ENCODE results near the gene PRAMEF5.
"Not testable (repeated sequence)": the region's sequence is repeated elsewhere in the genome, so short reads cannot be mapped to it uniquely, and the experiment has no call there.

Gene PRAMEF5

DNA sequence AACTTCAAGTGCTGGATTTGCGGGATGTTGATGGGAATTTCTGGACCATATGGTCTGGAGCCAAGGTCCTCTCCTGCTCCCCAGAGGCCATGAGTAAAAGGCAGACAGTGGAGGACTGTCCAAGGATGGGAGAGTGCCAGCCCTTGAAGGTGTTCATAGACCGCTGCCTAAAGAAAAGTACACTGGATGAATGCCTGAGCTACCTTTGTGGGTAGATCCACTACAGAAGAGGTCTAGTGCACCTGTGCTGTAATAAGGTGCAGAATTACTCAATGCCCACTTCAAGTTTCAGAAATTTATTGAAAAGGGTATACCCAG, 7.5 kb upstream of the PRAMEF5 start:
- H3K27ac ChIP-seq; H3K9ac ChIP-seq; H2AFZ ChIP-seq; H3K79me2 ChIP-seq; H3K4me3 ChIP-seq (ENCODE audit: low read depth, low read length); H3K9me3 ChIP-seq (ENCODE audit: control insufficient read depth, low read length); H3K27me3 ChIP-seq (ENCODE audit: control insufficient read depth, insufficient read depth, low read length); H3K4me2 ChIP-seq (ENCODE audit: low read length); H3K36me3 ChIP-seq (ENCODE audit: control insufficient read depth, insufficient read depth, low read length); H3K4me1 ChIP-seq: not testable (repeated sequence)

- not testable (repeated sequence) for H3K79me2 ChIP-seq; H3K36me3 ChIP-seq (ENCODE audit: control insufficient read depth, insufficient read depth, low read length); H3K4me1 ChIP-seq; H3K27me3 ChIP-seq (ENCODE audit: control insufficient read depth, insufficient read depth, low read length); H3K9me3 ChIP-seq (ENCODE audit: control insufficient read depth, low read length); H3K27ac ChIP-seq; H3K4me2 ChIP-seq (ENCODE audit: low read length); H3K4me3 ChIP-seq (ENCODE audit: low read depth, low read length); H3K9ac ChIP-seq; H2AFZ ChIP-seq
These were observed 6.9 kb upstream of the PRAMEF5 start for GRCh38 chr1:13247122-13247521.

- not testable (repeated sequence) for H2AFZ ChIP-seq; H3K27ac ChIP-seq; H3K4me1 ChIP-seq; H3K27me3 ChIP-seq (ENCODE audit: control insufficient read depth, insufficient read depth, low read length); H3K9me3 ChIP-seq (ENCODE audit: control insufficient read depth, low read length); H3K4me2 ChIP-seq (ENCODE audit: low read length); H3K4me3 ChIP-seq (ENCODE audit: low read depth, low read length); H3K36me3 ChIP-seq (ENCODE audit: control insufficient read depth, insufficient read depth, low read length); H3K9ac ChIP-seq; H3K79me2 ChIP-seq
These were observed 11.1 kb downstream of the PRAMEF5 start for GRCh38 chr1:13265124-13265523.

- H3K4me3 ChIP-seq (ENCODE audit: low read depth, low read length); H3K27me3 ChIP-seq (ENCODE audit: control insufficient read depth, insufficient read depth, low read length); H3K4me2 ChIP-seq (ENCODE audit: low read length); H3K79me2 ChIP-seq; H3K27ac ChIP-seq; H3K36me3 ChIP-seq (ENCODE audit: control insufficient read depth, insufficient read depth, low read length); H2AFZ ChIP-seq; H3K9ac ChIP-seq; H3K4me1 ChIP-seq; H3K9me3 ChIP-seq (ENCODE audit: control insufficient read depth, low read length): not testable (repeated sequence)
These were observed 23.0 kb downstream of the PRAMEF5 start for GRCh38 chr1:13277016-13277415.

GRCh38 chr1:13279617-13280016, 25.6 kb downstream of the PRAMEF5 start:
- H3K27me3 ChIP-seq (ENCODE audit: control insufficient read depth, insufficient read depth, low read length); H3K4me3 ChIP-seq (ENCODE audit: low read depth, low read length); H3K79me2 ChIP-seq; H3K9ac ChIP-seq; H3K4me1 ChIP-seq; H3K4me2 ChIP-seq (ENCODE audit: low read length); H3K36me3 ChIP-seq (ENCODE audit: control insufficient read depth, insufficient read depth, low read length); H3K27ac ChIP-seq; H2AFZ ChIP-seq; H3K9me3 ChIP-seq (ENCODE audit: control insufficient read depth, low read length): not testable (repeated sequence)

- H3K36me3 ChIP-seq (ENCODE audit: control insufficient read depth, insufficient read depth, low read length); H3K79me2 ChIP-seq; H3K4me1 ChIP-seq: not testable (repeated sequence)
These were observed 31.0 kb downstream of the PRAMEF5 start, which contains the start of gene PRAMEF8 for GRCh38 chr1:13285037-13285436. TSS of gene PRAMEF8 (minus strand) at chr1:13285137. CDS start at chr1:13284091, 1,046 bp downstream.

DNA sequence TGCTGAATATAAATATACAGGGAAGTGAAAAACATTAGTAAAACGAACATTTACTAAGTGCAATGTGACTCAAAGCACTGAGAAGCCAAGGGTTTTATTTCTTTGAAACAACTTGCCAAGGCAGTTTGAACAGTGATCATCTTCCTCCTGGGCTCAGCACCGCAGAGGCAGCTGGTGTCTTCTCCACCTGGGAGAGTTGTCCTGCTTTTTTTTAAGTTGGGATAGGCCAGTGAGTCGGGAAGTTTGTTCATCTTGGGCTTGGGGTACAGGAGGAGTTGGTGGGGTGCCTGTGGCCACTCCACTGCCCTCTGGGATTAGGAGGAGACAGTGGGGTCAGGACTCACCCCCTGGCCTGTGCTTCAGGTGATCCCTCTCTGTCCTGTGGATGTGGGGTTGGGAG, 35.0 kb downstream of the PRAMEF5 start:
- not testable (repeated sequence) for H3K9me3 ChIP-seq (ENCODE audit: control insufficient read depth, low read length); H3K79me2 ChIP-seq; H3K4me3 ChIP-seq (ENCODE audit: low read depth, low read length); H3K27me3 ChIP-seq (ENCODE audit: control insufficient read depth, insufficient read depth, low read length); H2AFZ ChIP-seq; H3K4me2 ChIP-seq (ENCODE audit: low read length); H3K9ac ChIP-seq; H3K4me1 ChIP-seq; H3K36me3 ChIP-seq (ENCODE audit: control insufficient read depth, insufficient read depth, low read length); H3K27ac ChIP-seq

More at GRCh38 chr1:13285037-13285436, 31.0 kb downstream of the PRAMEF5 start, which contains the start of gene PRAMEF8:
- H3K4me3 ChIP-seq (ENCODE audit: low read depth, low read length); H3K27ac ChIP-seq; H2AFZ ChIP-seq; H3K9me3 ChIP-seq (ENCODE audit: control insufficient read depth, low read length); H3K27me3 ChIP-seq (ENCODE audit: control insufficient read depth, insufficient read depth, low read length); H3K4me2 ChIP-seq (ENCODE audit: low read length); H3K9ac ChIP-seq: not testable (repeated sequence)

DNA sequence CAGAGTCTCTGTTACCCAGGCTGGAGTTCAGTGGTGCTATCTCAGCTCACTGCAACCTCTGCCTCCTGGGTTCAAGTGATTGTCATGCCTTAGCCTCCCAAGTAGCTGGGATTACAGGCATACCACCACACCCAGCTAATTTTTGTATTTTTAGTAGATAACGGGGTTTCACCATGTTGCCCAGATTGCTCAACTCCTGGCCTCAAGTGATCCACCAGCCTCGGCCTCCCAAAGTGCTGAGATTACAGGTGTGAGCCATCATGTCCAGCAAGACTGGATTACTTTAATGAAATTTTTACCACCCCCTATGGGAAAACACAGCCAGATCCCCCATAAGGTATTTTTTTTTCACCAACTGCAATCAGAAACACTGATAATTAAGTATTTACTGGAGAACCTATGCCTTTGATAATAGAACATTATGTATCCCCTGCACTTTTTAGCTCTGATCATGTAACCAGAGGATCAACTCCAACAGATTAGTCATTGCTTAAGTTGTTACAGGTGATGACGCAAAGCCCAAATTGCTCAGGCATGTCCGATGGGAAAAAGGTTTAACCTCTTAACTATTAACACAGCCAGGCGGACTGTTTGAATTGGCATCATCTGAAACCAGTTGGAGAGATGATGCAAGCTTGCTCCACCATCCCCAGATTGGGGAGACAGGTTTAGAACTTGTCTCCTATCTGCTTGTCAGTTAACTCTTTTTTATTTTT, 43.4 kb downstream of the PRAMEF5 start:
- H3K4me1 ChIP-seq; H2AFZ ChIP-seq; H3K9me3 ChIP-seq (ENCODE audit: control insufficient read depth, low read length); H3K4me3 ChIP-seq (ENCODE audit: low read depth, low read length); H3K27me3 ChIP-seq (ENCODE audit: control insufficient read depth, insufficient read depth, low read length); H3K79me2 ChIP-seq; H3K9ac ChIP-seq; H3K36me3 ChIP-seq (ENCODE audit: control insufficient read depth, insufficient read depth, low read length); H3K4me2 ChIP-seq (ENCODE audit: low read length); H3K27ac ChIP-seq: not testable (repeated sequence)

DNA sequence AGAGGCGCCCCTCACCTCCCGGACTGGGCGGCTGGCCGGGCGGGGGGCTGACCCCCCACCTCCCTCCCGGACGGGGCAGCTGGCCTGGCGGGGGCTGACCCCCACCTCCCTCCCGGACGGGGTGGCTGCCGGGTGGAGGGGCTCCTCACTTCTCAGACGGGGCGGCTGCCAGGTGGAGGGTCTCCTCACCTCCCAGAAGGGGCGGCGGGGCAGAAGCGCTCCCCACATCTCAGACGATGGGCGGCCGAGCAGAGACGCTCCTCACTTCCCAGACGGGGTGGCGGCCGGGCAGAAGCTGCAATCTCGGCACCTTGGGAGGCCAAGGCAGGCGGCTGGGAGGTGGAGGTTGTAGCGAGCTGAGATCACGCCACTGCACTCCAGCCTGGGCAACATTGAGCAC, 44.7 kb downstream of the PRAMEF5 start:
- H3K4me1 ChIP-seq; H2AFZ ChIP-seq; H3K9ac ChIP-seq; H3K27me3 ChIP-seq (ENCODE audit: control insufficient read depth, insufficient read depth, low read length); H3K4me2 ChIP-seq (ENCODE audit: low read length); H3K9me3 ChIP-seq (ENCODE audit: control insufficient read depth, low read length); H3K79me2 ChIP-seq; H3K36me3 ChIP-seq (ENCODE audit: control insufficient read depth, insufficient read depth, low read length); H3K27ac ChIP-seq; H3K4me3 ChIP-seq (ENCODE audit: low read depth, low read length): not testable (repeated sequence)

- H3K4me2 ChIP-seq (ENCODE audit: low read length); H3K9ac ChIP-seq; H3K4me1 ChIP-seq; H2AFZ ChIP-seq; H3K9me3 ChIP-seq (ENCODE audit: control insufficient read depth, low read length); H3K27me3 ChIP-seq (ENCODE audit: control insufficient read depth, insufficient read depth, low read length); H3K4me3 ChIP-seq (ENCODE audit: low read depth, low read length); H3K36me3 ChIP-seq (ENCODE audit: control insufficient read depth, insufficient read depth, low read length); H3K27ac ChIP-seq; H3K79me2 ChIP-seq: not testable (repeated sequence)
These were observed 48.2 kb downstream of the PRAMEF5 start for GRCh38 chr1:13302197-13302596.

GRCh38 chr1:13303239-13303638, 49.2 kb downstream of the PRAMEF5 start, which contains the start of gene PRAMEF33:
TSS of gene PRAMEF33 (plus strand) at chr1:13303539. CDS start at chr1:13305955, 2,416 bp downstream.
- H3K27ac ChIP-seq; H3K79me2 ChIP-seq; H3K4me1 ChIP-seq; H3K9me3 ChIP-seq (ENCODE audit: control insufficient read depth, low read length); H3K4me3 ChIP-seq (ENCODE audit: low read depth, low read length); H3K9ac ChIP-seq; H3K36me3 ChIP-seq (ENCODE audit: control insufficient read depth, insufficient read depth, low read length); H3K4me2 ChIP-seq (ENCODE audit: low read length); H3K27me3 ChIP-seq (ENCODE audit: control insufficient read depth, insufficient read depth, low read length); H2AFZ ChIP-seq: not testable (repeated sequence)
